B cell (primary cell): ENCODE results near the gene MGME1. TPM values are rescaled to one million over a fixed set of nuclear protein-coding genes. Genes with fewer than 3 reads are reported as not detected.
"Not testable (repeated sequence)": the region's sequence is repeated elsewhere in the genome, so short reads cannot be mapped to it uniquely, and the experiment has no call there.

Experiments
- ATAC-seq: fragments of 200-7000 bp; cut with Tn5 transposase; one replicate; pipeline ENCODE4 v1.10.0; 2021; ENCODE audit warnings: low read depth, mild to moderate bottlenecking, moderate number of reproducible peaks, moderate library complexity
- CTCF ChIA-PET: fragments of 350-600 bp; sonication (Branson Sonifier 250); formaldehyde crosslinking; loops from one replicate; lab custom pipeline; 2021; ENCODE audit warnings: antibody characterized with exemption, inconsistent platforms; lab: Charles Lee
- POLR2A ChIA-PET: fragments of 350-600 bp; sonication (Branson Sonifier 250); formaldehyde crosslinking; loops from one replicate; lab custom pipeline; 2021; ENCODE audit warnings: antibody characterized with exemption; lab: Charles Lee
- DNase-seq: peaks from one replicate; pipeline ENCODE4 v3.0.0; 2013
- H2AFZ ChIP-seq: 2 replicates; pipeline ENCODE4 v1.6.1; 2012; ENCODE audit warnings: mild to moderate bottlenecking, low read depth, low read length; ENCODE audit not compliant: insufficient read depth, poor library complexity, severe bottlenecking
- H3K27ac ChIP-seq, 2 donors: 1 replicate in 1 of 2; 2 replicates in 1 of 2; pipeline ENCODE4 v1.5.1; 2012 to 2013; ENCODE audit warnings: low read length in 2 of 2, mild to moderate bottlenecking in 2 of 2, moderate library complexity in 1 of 2
- H3K27me3 ChIP-seq, 4 experiments: fragments of 200-600 bp in 1 of 4; sonication (generic) in 1 of 4; replicated peaks in 1 of 4; 1 replicate in 2 of 4; 2 replicates in 2 of 4; pipeline versions ENCODE4 v1.6.1 to v1.7.0; 2013 to 2016; ENCODE audit warnings: low read length in 3 of 4, mild to moderate bottlenecking in 2 of 4, mixed read lengths in 1 of 4, moderate library complexity in 1 of 4; ENCODE audit not compliant: insufficient read depth in 4 of 4, control insufficient read depth in 3 of 4; ENCODE audit errors: control extremely low read depth in 1 of 4
- H3K36me3 ChIP-seq, 2 experiments: replicated peaks in 1 of 2; 1 replicate in 1 of 2; 2 replicates in 1 of 2; pipeline versions ENCODE4 v1.6.1 to v1.7.1; 2013; ENCODE audit warnings: low read length in 1 of 2; ENCODE audit not compliant: insufficient read depth in 2 of 2, control insufficient read depth in 1 of 2; ENCODE audit errors: control extremely low read depth in 1 of 2, extremely low read depth in 1 of 2
- H3K4me1 ChIP-seq, 2 donors: fragments of 200-600 bp in 1 of 2; sonication (generic) in 1 of 2; 1 replicate in 1 of 2; 2 replicates in 1 of 2; pipeline versions ENCODE4 v1.5.1 to v1.6.1; 2013 to 2017; ENCODE audit warnings: low read length in 2 of 2; ENCODE audit not compliant: control insufficient read depth in 2 of 2, insufficient read depth in 2 of 2
- H3K4me2 ChIP-seq: replicated peaks from 2 replicates; pipeline ENCODE3; 2012; ENCODE audit warnings: mild to moderate bottlenecking, low read depth, low read length; ENCODE audit not compliant: poor library complexity, severe bottlenecking
- H3K4me3 ChIP-seq, 5 experiments: fragments of 200-600 bp in 1 of 5; sonication (generic) in 1 of 5; 1 replicate in 3 of 5; 2 replicates in 2 of 5; pipeline versions ENCODE4 v1.5.1 to v1.7.0; 2011 to 2016; ENCODE audit warnings: low read length in 4 of 5, mild to moderate bottlenecking in 4 of 5, low read depth in 2 of 5, control low read depth in 1 of 5, moderate library complexity in 1 of 5; ENCODE audit not compliant: insufficient read depth in 1 of 5; ENCODE audit errors: control extremely low read depth in 1 of 5, extremely low read depth in 1 of 5
- H3K79me2 ChIP-seq: fragments of 200-600 bp; sonication (generic); one replicate; pipeline ENCODE4 v1.6.0; 2016; ENCODE audit warnings: low read length; ENCODE audit not compliant: control insufficient read depth, insufficient read depth
- H3K9ac ChIP-seq: fragments of 200-600 bp; sonication (generic); 2 replicates; pipeline ENCODE4 v1.6.1; 2017; ENCODE audit warnings: mild to moderate bottlenecking, low read length, moderate library complexity
- H3K9me3 ChIP-seq, 3 donors: one replicate each; pipeline versions ENCODE4 v1.6.1 to v1.7.1; 2013; ENCODE audit warnings: low read length in 2 of 3; ENCODE audit not compliant: control insufficient read depth in 2 of 3, insufficient read depth in 1 of 3; ENCODE audit errors: control extremely low read depth in 1 of 3
- H4K20me1 ChIP-seq: 2 replicates; pipeline ENCODE4 v1.6.0; 2012; ENCODE audit warnings: mild to moderate bottlenecking, low read length; ENCODE audit not compliant: insufficient read depth, control insufficient read depth, poor library complexity, severe bottlenecking
- H3K27ac Mint-ChIP-seq: one replicate; pipeline ENCODE4 v1.8.0; 2021; ENCODE audit warnings: mixed read lengths
- H3K27me3 Mint-ChIP-seq: one replicate; pipeline ENCODE4 v1.8.0; 2021; ENCODE audit warnings: mixed read lengths
- H3K4me1 Mint-ChIP-seq: one replicate; pipeline ENCODE4 v1.8.0; 2021; ENCODE audit warnings: mixed read lengths
- H3K4me3 Mint-ChIP-seq: one replicate; pipeline ENCODE4 v1.8.0; 2021; ENCODE audit warnings: mixed read lengths
- H3K9me3 Mint-ChIP-seq: one replicate; pipeline ENCODE4 v1.8.0; 2022; ENCODE audit warnings: mixed read lengths; ENCODE audit not compliant: insufficient read depth
- EZH2 ChIP-seq: IDR thresholded peaks from 2 replicates; pipeline ENCODE4 v1.6.1; 2012; ENCODE audit warnings: borderline replicate concordance, low read depth, mild to moderate bottlenecking, moderate library complexity, low read length; ENCODE audit not compliant: insufficient read depth, poor library complexity, severe bottlenecking
- WGBS: methylation state at CpG from one replicate; pipeline ENCODE4 v1.1.5; 2013; ENCODE audit warnings: missing lambda C conversion rate; ENCODE audit not compliant: insufficient coverage; 5-methylcytosine and 5-hydroxymethylcytosine counted together
- intact Hi-C: fragments of 100-400 bp; cut with micrococcal nuclease; formaldehyde crosslinking; loops from one replicate; pipeline ENCODE4 v1.10.0; 2022
- polyA plus RNA-seq: library from polyadenylated mRNA; depleted of rRNA; stranded (reverse); fragments of >200 nt; gene quantifications from 2 replicates; pipeline ENCODE4 v1.2.3, GENCODE V29; 2012
- total RNA-seq, 2 donors: library from RNA; stranded (reverse); fragments of 120-200 nt in 1 of 2; gene quantifications; 1 replicate in 1 of 2; 2 replicates in 1 of 2; pipeline versions ENCODE4 v1.2.3 to v1.2.4, GENCODE V29; 2013 to 2022
- TF ChIP-seq, protein P1 (sequence below): fragments of 200-600 bp; IDR thresholded peaks from one replicate; pipeline ENCODE4 v1.8.0; 2022; ENCODE audit warnings: antibody characterized with exemption, mild to moderate bottlenecking

The MGME1 gene
- total and polyA plus RNA-seq, 2 donors (not counting 1 experiment from before 2014, with no cell fraction given): 29.8 to 33.2 TPM

GRCh38 chr20:17959257-17959627 is 9.6 kb upstream of the MGME1 start:
- Histone ChIP-seq H3K79me2 (peaks cover 100% of the 10 kb centered on the region), H3K9ac (peak overlapping the region; percentile 27), H3K4me2 (peak overlapping the region; percentile 48), H3K4me3 (peak overlapping the region in 1 of 5 experiments; percentile 22), H3K27me3 (no peaks in the 10 kb centered on the region), H4K20me1 (peaks cover 4% of the 10 kb centered on the region), H3K36me3 (peaks cover 0 to 29% of the 10 kb centered on the region in 2 experiments), H3K27ac (peak overlapping the region; percentile 4 to 77), H3K4me1 (peaks cover 92 to 96% of the 10 kb centered on the region in 2 donors), H3K9me3 (peaks cover 0 to 11% (median 0%) of the 10 kb centered on the region in 3 donors), H2AFZ (peak overlapping the region; percentile 12)
- H3K27ac Mint-ChIP-seq: peak overlapping the region; percentile 75
- DNase-seq (no peak), ATAC-seq (no peak)
- H3K4me3 Mint-ChIP-seq: peak overlapping the region; percentile 77
- no CpG with 5 or more reads among the region's 5 CpGs for WGBS
- no peaks in the 10 kb centered on the region for H3K27me3 Mint-ChIP-seq
- ChIA-PET CTCF (interaction anchor here (0.8 to 6.0 kb wide), 4 partner anchors 9 to 61 kb away, joined by 3 to 46 read pairs (median 5); partner anchors contain the start of genes MGME1 and SNX5), POLR2A (no interaction called here)
- intact Hi-C loops: loop anchor here (5.0 kb wide), 1 partner anchor 38 kb away; no protein-coding TSS in a partner anchor
- peaks cover 91% of the 10 kb centered on the region for H3K4me1 Mint-ChIP-seq
- no peak for TF ChIP-seq EZH2
- TF ChIP-seq, protein P1, sequence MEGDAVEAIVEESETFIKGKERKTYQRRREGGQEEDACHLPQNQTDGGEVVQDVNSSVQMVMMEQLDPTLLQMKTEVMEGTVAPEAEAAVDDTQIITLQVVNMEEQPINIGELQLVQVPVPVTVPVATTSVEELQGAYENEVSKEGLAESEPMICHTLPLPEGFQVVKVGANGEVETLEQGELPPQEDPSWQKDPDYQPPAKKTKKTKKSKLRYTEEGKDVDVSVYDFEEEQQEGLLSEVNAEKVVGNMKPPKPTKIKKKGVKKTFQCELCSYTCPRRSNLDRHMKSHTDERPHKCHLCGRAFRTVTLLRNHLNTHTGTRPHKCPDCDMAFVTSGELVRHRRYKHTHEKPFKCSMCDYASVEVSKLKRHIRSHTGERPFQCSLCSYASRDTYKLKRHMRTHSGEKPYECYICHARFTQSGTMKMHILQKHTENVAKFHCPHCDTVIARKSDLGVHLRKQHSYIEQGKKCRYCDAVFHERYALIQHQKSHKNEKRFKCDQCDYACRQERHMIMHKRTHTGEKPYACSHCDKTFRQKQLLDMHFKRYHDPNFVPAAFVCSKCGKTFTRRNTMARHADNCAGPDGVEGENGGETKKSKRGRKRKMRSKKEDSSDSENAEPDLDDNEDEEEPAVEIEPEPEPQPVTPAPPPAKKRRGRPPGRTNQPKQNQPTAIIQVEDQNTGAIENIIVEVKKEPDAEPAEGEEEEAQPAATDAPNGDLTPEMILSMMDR: no peak
- no peaks in the 10 kb centered on the region for H3K9me3 Mint-ChIP-seq

GRCh38 chr20:17960400-17960885 is 8.4 kb upstream of the MGME1 start:
- CTCF ChIA-PET: interaction anchor here (0.7 to 6.0 kb wide), 3 partner anchors 8 to 546 kb away, joined by 3 to 46 read pairs (median 3); partner anchors contain the start of genes MGME1 and SNX5

More at GRCh38 chr20:17960400-17960885, 8.4 kb upstream of the MGME1 start:
- Histone ChIP-seq H3K36me3 (peaks cover 0 to 17% of the 10 kb centered on the region in 2 experiments), H3K4me3 (peak overlapping the region in 2 of 5 experiments; percentile 12 to 34), H3K27ac (peak overlapping the region; percentile 62 to 97), H3K4me2 (peak overlapping the region; percentile 80), H3K4me1 (peaks cover 97 to 99% of the 10 kb centered on the region in 2 donors), H3K79me2 (peaks cover 100% of the 10 kb centered on the region), H3K9ac (peak overlapping the region; percentile 33), H3K9me3 (peaks cover 0 to 11% (median 0%) of the 10 kb centered on the region in 3 donors)
- Mint-ChIP-seq H3K4me1 (peaks cover 94% of the 10 kb centered on the region), H3K4me3 (peak overlapping the region; percentile 77), H3K27ac (peak overlapping the region; percentile 75)
- POLR2A ChIA-PET: interaction anchor here (0.6 to 0.7 kb wide), 2 partner anchors 98 to 279 kb away, joined by 3 to 7 read pairs; partner anchors contain the start of gene OVOL2
- H3K27me3 ChIP-seq, H3K27me3 Mint-ChIP-seq, H4K20me1 ChIP-seq, H3K9me3 Mint-ChIP-seq, ATAC-seq, DNase-seq, H2AFZ ChIP-seq: not testable (repeated sequence)
- WGBS: 81% methylated on average over 10 of the region's 16 CpGs
- intact Hi-C loops: loop anchor here (2.0 to 10.0 kb wide), 4 partner anchors 14 to 1744 kb away; partner anchors contain the start of genes DZANK1 and POLR3F
